Esophagus (tissue), 2 donors: ENCODE data around the gene IZUMO1. TPM values are rescaled to one million over a fixed set of nuclear protein-coding genes. Genes with fewer than 3 reads are reported as not detected.
"Not testable (repeated sequence)": the region's sequence is repeated elsewhere in the genome, so short reads cannot be mapped to it uniquely, and the experiment has no call there.

ENCODE experiments used
- H3K27ac ChIP-seq, 2 donors: one replicate each; pipeline ENCODE4 v1.5.1; 2013; ENCODE audit warnings: low read depth in 2 of 2, mild to moderate bottlenecking in 2 of 2, inconsistent platforms in 1 of 2, low read length in 1 of 2, moderate library complexity in 1 of 2
- H3K27me3 ChIP-seq, 2 donors: one replicate each; pipeline ENCODE4 v1.6.1; 2013; ENCODE audit warnings: low read length in 2 of 2, control low read depth in 1 of 2, mild to moderate bottlenecking in 1 of 2; ENCODE audit not compliant: insufficient read depth in 2 of 2, control insufficient read depth in 1 of 2
- H3K36me3 ChIP-seq, 2 donors: one replicate each; pipeline ENCODE4 v1.6.1; 2013; ENCODE audit warnings: low read length in 1 of 2; ENCODE audit not compliant: control insufficient read depth in 2 of 2, insufficient read depth in 2 of 2
- H3K4me1 ChIP-seq, 2 donors: one replicate each; pipeline ENCODE4 v1.6.1; 2013; ENCODE audit warnings: low read length in 1 of 2; ENCODE audit not compliant: control insufficient read depth in 2 of 2, insufficient read depth in 2 of 2
- H3K4me3 ChIP-seq, 2 donors: one replicate each; pipeline ENCODE4 v1.5.1; 2013; ENCODE audit warnings: low read length in 2 of 2, mild to moderate bottlenecking in 2 of 2, low read depth in 1 of 2, moderate library complexity in 1 of 2
- H3K9me3 ChIP-seq, 2 donors: one replicate each; pipeline ENCODE4 v1.6.1; 2013; ENCODE audit warnings: mild to moderate bottlenecking in 2 of 2, low read depth in 1 of 2, low read length in 1 of 2, moderate library complexity in 1 of 2; ENCODE audit not compliant: control insufficient read depth in 2 of 2, insufficient read depth in 1 of 2
- WGBS, 2 donors: extraction: QIAGEN DNeasy Blood & Tissue Kit; methylation state at CpG; one replicate each; pipeline ENCODE4 v1.1.7; 2013; 5-methylcytosine and 5-hydroxymethylcytosine counted together
- polyA plus RNA-seq, 2 donors: library from polyadenylated mRNA; stranded (reverse); fragments of 200-250 nt; gene quantifications; one replicate each; pipeline ENCODE4 v1.2.3, GENCODE V29; 2013
- donor health status: healthy with polysubstance abuse.
- donor health status: Bipolar disorder and iron deficiency.

IZUMO1 gene
- polyA plus RNA-seq, result under 1 TPM; 0.16 to 0.39 TPM

- no peaks in the 10 kb centered on the region for H3K27me3 ChIP-seq
- WGBS, 2 donors, result 30 to 40% methylated on average over 31 of the region's 31 CpGs
- peaks cover 0 to 8% of the 10 kb centered on the region in 2 donors for H3K36me3 ChIP-seq
- H3K9me3 ChIP-seq, result no peaks in the 10 kb centered on the region
- no peak within 1 kb of the TSS for H3K27ac ChIP-seq
- peak within 1 kb of the TSS in 1 of 2 donors; percentile 9 for H3K4me3 ChIP-seq
- peaks cover 2 to 4% of the 10 kb centered on the region in 2 donors for H3K4me1 ChIP-seq
These were observed at the start of gene IZUMO1 for GRCh38 chr19:48746738-48747575. IZUMO1 (minus strand) TSS chr19:48746909; CDS start chr19:48745859, 1,050 bp downstream.

- Histone ChIP-seq H3K27me3 (no peaks in the 10 kb centered on the region), H3K4me3 (peak overlapping the region in 1 of 2 donors; percentile 40), H3K9me3 (no peaks in the 10 kb centered on the region), H3K4me1 (no peaks in the 10 kb centered on the region), H3K27ac (peak overlapping the region; percentile 86 to 94), H3K36me3 (peaks cover 0 to 11% of the 10 kb centered on the region in 2 donors)
- WGBS, 2 donors, result 32 to 60% methylated on average over 2 of the region's 2 CpGs
These were observed 49.0 kb upstream of the IZUMO1 start for GRCh38 chr19:48795685-48796070.

DNA sequence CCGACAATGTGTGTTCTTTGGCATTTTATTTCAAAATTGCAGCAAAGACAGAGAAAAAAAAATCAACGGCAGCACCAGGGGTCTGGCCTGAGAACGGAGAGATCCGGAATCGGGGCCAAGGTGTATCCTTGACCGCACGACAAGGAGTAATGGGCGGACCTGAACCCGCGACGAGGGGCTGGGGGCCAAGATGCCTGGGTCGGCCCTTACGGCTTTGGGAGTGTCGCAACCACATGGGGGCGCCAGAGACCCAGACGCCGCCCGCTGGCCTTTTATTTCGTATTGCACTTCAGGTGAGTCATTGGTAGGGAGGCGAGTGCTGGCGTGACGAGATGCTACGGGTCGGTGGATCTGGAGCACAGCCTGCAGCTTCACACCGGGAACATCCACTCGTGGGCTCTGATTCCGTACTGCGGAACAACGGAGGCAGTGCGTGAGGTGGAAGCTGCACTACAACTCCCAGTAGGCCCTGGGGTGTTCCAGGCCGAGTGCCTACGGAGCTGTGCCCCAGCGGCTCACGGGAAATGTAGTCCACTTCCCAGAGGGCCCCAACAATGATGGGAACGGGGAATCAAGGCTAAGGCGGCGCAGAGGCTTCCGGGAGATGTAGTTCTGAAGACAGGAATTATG lies 48.5 kb upstream of the IZUMO1 start:
- peak overlapping the region; percentile 86 to 94 for H3K27ac ChIP-seq
- H3K27me3 ChIP-seq, result no peaks in the 10 kb centered on the region
- H3K36me3 ChIP-seq, result peaks cover 0 to 9% of the 10 kb centered on the region in 2 donors
- no peaks in the 10 kb centered on the region for H3K4me1 ChIP-seq
- 1% methylated on average over 38 of the region's 38 CpGs for WGBS, 2 donors
- H3K4me3 ChIP-seq, result peak overlapping the region; percentile 38 to 40
- H3K9me3 ChIP-seq, result no peaks in the 10 kb centered on the region

DNA sequence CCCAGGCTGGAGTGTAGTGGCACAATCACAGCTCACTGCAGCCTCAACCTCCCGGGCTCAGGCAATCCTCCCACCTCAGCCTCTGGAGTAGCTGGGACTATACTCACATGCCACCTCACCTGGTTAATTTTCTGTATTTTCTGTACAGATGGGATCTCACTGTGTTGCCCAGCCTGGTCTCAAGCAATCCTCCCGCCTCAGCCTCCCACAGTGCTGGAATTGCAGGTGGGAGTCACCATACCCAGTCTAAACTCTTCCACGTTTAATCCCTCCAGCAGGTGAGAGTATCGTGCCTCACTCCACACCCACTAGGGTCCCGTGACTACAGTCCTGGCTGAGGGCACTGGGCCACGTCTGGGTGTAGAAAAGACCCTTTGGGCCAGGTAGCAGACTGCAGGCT lies 47.6 kb upstream of the IZUMO1 start:
- no peak overlapping the region for H3K4me3 ChIP-seq
- H3K27me3 ChIP-seq, result no peaks in the 10 kb centered on the region
- H3K36me3 ChIP-seq, result peaks cover 0 to 4% of the 10 kb centered on the region in 2 donors
- 68 to 76% methylated on average over 6 of the region's 6 CpGs for WGBS, 2 donors
- no peaks in the 10 kb centered on the region for H3K4me1 ChIP-seq
- no peaks in the 10 kb centered on the region for H3K9me3 ChIP-seq
- H3K27ac ChIP-seq, result peak overlapping the region in 1 of 2 donors; percentile 94

DNA sequence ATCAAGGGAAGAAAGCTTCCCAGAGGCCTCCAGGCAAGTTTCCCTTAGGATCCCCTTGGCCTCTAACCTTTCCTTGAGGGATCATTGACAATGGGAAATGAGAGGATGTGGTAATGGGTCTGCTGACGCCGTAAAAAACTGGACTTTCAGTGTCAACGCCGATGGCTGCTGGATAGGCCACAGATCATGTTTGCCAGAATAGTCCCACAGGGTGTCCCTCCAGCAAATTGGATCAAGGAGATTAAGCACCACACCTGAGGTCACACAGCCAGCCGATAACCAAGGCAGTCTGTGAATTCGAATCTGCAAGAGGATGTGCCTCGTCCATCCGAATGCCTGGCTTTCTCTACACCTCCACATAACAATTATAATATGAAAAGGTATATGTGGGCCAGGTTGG lies 46.6 kb upstream of the IZUMO1 start:
- no peak overlapping the region for H3K27ac ChIP-seq
- no peak overlapping the region for H3K4me3 ChIP-seq
- no peaks in the 10 kb centered on the region for H3K4me1 ChIP-seq
- H3K27me3 ChIP-seq, result no peaks in the 10 kb centered on the region
- no peaks in the 10 kb centered on the region for H3K36me3 ChIP-seq
- WGBS, 2 donors, result 77 to 87% methylated on average over 8 of the region's 8 CpGs
- no peaks in the 10 kb centered on the region for H3K9me3 ChIP-seq

GRCh38 chr19:48787331-48787730 lies 40.6 kb upstream of the IZUMO1 start:
- H3K27ac ChIP-seq, result peak overlapping the region; percentile 39 to 70
- H3K4me3 ChIP-seq, H3K27me3 ChIP-seq, H3K9me3 ChIP-seq, H3K4me1 ChIP-seq, H3K36me3 ChIP-seq: not testable (repeated sequence)
- WGBS, 2 donors, result 63 to 70% methylated on average over 9 of the region's 9 CpGs

- WGBS, 2 donors, result 91% methylated on average over 7 of the region's 7 CpGs
- not testable (repeated sequence) for H3K36me3 ChIP-seq, H3K4me3 ChIP-seq, H3K27me3 ChIP-seq, H3K27ac ChIP-seq, H3K9me3 ChIP-seq, H3K4me1 ChIP-seq
These were observed 39.7 kb upstream of the IZUMO1 start for GRCh38 chr19:48786422-48786821.

DNA sequence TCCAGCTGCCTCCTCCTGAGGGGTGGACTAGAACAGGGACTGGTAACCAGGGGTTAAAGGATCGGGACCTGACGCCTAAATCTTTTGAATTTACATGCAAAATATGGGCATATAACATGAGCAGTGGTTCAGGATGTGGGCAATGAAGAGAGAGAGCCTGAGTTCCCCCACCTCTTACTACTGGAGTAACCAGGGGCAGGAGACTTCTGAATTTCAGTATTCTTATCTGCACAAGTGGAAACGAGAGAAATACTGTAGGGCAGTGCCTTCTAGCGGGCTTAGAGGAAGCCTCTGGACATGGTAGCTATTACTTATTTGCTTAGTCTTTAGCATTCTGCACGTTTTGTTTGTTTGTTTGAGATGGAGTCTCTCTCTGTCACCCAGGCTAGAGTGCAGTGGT lies 37.8 kb upstream of the IZUMO1 start:
- Histone ChIP-seq H3K4me3 (no peak overlapping the region), H3K4me1 (peaks cover 0 to 2% of the 10 kb centered on the region in 2 donors), H3K27me3 (no peaks in the 10 kb centered on the region), H3K9me3 (no peaks in the 10 kb centered on the region), H3K27ac (no peak overlapping the region), H3K36me3 (no peaks in the 10 kb centered on the region)
- 55 to 70% methylated on average over 5 of the region's 5 CpGs for WGBS, 2 donors

GRCh38 chr19:48780631-48781391 lies 34.1 kb upstream of the IZUMO1 start:
- peak overlapping the region; percentile 28 to 37 for H3K27ac ChIP-seq
- no peak overlapping the region for H3K4me3 ChIP-seq
- H3K36me3 ChIP-seq, result no peaks in the 10 kb centered on the region
- peaks cover 0 to 2% of the 10 kb centered on the region in 2 donors for H3K4me1 ChIP-seq
- H3K9me3 ChIP-seq, result no peaks in the 10 kb centered on the region
- H3K27me3 ChIP-seq, result no peaks in the 10 kb centered on the region
- 49 to 60% methylated on average over 14 of the region's 14 CpGs for whole genome bisulfite sequencing, 2 donors
